ENCODE results near the gene SYT7.

Gene SYT7

DNA sequence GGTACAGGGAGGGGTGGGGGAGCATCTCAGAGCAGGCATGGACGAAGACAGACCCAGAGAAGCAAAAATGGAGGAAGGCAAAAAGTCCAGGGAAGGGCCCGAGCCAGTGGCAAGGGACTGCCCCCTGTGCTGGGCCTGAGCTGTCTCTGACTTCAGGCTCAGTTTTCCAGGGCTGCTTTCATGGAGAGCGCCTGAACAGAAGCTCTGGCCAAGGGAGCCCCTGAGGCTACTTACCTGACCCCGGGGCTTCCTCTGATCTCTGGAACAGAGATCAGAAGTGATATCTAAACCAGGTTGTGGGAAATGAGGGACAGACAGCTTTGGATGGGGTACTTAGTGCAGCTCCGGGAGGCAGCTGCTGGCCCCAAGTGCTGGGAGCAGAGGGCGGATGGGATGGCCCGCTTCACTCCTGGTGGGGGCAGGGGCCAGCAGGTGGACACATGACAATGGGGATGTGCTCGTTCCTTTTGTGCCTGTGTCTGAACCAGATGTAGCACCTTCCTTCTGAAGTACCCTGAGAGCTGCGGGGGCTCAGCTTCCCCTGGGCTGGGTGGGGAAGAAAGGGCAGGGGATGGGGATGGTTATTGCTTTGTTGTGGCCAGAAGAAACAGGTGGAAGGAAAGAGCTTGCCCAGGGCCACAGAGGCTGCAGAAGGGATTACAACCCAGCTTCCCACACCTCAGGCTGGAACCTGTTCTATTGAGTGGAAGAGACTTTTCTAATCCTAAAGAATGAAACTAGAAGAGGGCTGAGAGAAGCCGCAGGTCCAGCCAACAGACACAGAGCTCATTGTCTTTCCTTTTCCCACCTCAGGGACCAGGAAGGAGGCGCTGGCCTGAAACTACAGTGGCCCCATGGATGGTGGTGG is 66.6 kb downstream of the SYT7 start:
- no peak overlapping the region for H3K9ac ChIP-seq (ENCODE audit: low read depth, low read length)
- no peaks in the 10 kb centered on the region for H3K36me3 ChIP-seq (ENCODE audit: control insufficient read depth, insufficient read depth, low read length)
- H3K4me3 ChIP-seq (ENCODE audit: low read depth, low read length): no peak overlapping the region
- H3K4me1 ChIP-seq (ENCODE audit: control insufficient read depth, insufficient read depth, low read length): peaks cover 3% of the 10 kb centered on the region
- no peaks in the 10 kb centered on the region for H3K9me3 ChIP-seq (ENCODE audit: control insufficient read depth, insufficient read depth, low read length)
- H3K27me3 ChIP-seq (ENCODE audit: control insufficient read depth, insufficient read depth, low read length): peaks cover 21% of the 10 kb centered on the region

DNA sequence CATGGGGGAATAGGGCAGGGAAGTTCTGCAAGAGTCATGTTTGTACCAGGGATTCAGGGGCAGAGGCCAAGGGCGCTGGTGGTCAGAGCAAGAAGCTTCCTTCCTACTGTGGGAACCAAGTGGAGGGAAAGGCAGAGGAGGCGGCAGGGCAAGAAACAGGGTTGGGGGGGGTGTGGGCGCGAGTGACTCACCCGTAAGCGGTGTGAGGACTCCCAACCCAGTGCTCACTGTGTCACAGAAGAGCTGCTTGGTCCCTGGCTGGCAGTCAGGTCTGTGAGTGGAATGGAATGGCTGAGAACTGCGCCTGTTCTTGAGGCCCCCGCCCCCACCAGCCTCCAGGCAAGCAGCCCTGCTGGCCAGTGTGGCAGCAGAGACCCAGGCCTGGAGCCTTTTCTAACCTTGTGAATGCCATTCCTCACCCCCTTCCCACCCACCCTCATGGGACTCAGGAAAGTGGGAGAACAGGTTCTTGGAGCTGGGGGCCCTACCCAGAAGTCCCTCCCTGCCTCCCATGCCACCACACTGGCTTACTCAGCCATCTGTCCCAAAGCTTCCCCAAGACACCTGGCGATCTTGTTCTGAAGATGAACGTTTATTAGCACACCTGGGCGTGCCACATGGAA is 67.6 kb downstream of the SYT7 start:
- Histone ChIP-seq H3K4me1 (ENCODE audit: control insufficient read depth, insufficient read depth, low read length) (peaks cover 3% of the 10 kb centered on the region), H3K9ac (ENCODE audit: low read depth, low read length) (no peak overlapping the region), H3K4me3 (ENCODE audit: low read depth, low read length) (no peak overlapping the region), H3K27me3 (ENCODE audit: control insufficient read depth, insufficient read depth, low read length) (peaks cover 23% of the 10 kb centered on the region), H3K9me3 (ENCODE audit: control insufficient read depth, insufficient read depth, low read length) (no peaks in the 10 kb centered on the region), H3K36me3 (ENCODE audit: control insufficient read depth, insufficient read depth, low read length) (no peaks in the 10 kb centered on the region)

- Histone ChIP-seq H3K9me3 (ENCODE audit: control insufficient read depth, insufficient read depth, low read length) (no peaks in the 10 kb centered on the region), H3K4me1 (ENCODE audit: control insufficient read depth, insufficient read depth, low read length) (peaks cover 9% of the 10 kb centered on the region), H3K36me3 (ENCODE audit: control insufficient read depth, insufficient read depth, low read length) (no peaks in the 10 kb centered on the region), H3K4me3 (ENCODE audit: low read depth, low read length) (no peak overlapping the region), H3K9ac (ENCODE audit: low read depth, low read length) (no peak overlapping the region), H3K27me3 (ENCODE audit: control insufficient read depth, insufficient read depth, low read length) (peaks cover 30% of the 10 kb centered on the region)
Measured at GRCh38 chr11:61512435-61512834, 68.4 kb downstream of the SYT7 start.

- no peak overlapping the region for H3K4me3 ChIP-seq (ENCODE audit: low read depth, low read length)
- peaks cover 40% of the 10 kb centered on the region for H3K27me3 ChIP-seq (ENCODE audit: control insufficient read depth, insufficient read depth, low read length)
- no peaks in the 10 kb centered on the region for H3K9me3 ChIP-seq (ENCODE audit: control insufficient read depth, insufficient read depth, low read length)
- H3K4me1 ChIP-seq (ENCODE audit: control insufficient read depth, insufficient read depth, low read length): peaks cover 10% of the 10 kb centered on the region
- H3K9ac ChIP-seq (ENCODE audit: low read depth, low read length): no peak overlapping the region
- H3K36me3 ChIP-seq (ENCODE audit: control insufficient read depth, insufficient read depth, low read length): no peaks in the 10 kb centered on the region
Measured at GRCh38 chr11:61511383-61511782, 69.5 kb downstream of the SYT7 start.

- Histone ChIP-seq H3K27me3 (ENCODE audit: control insufficient read depth, insufficient read depth, low read length) (peaks cover 45% of the 10 kb centered on the region), H3K36me3 (ENCODE audit: control insufficient read depth, insufficient read depth, low read length) (no peaks in the 10 kb centered on the region), H3K4me3 (ENCODE audit: low read depth, low read length) (no peak overlapping the region), H3K9me3 (ENCODE audit: control insufficient read depth, insufficient read depth, low read length) (no peaks in the 10 kb centered on the region), H3K9ac (ENCODE audit: low read depth, low read length) (no peak overlapping the region), H3K4me1 (ENCODE audit: control insufficient read depth, insufficient read depth, low read length) (peaks cover 10% of the 10 kb centered on the region)
Measured at GRCh38 chr11:61510974-61511373, 69.9 kb downstream of the SYT7 start.

- peaks cover 47% of the 10 kb centered on the region for H3K27me3 ChIP-seq (ENCODE audit: control insufficient read depth, insufficient read depth, low read length)
- no peak overlapping the region for H3K9ac ChIP-seq (ENCODE audit: low read depth, low read length)
- no peaks in the 10 kb centered on the region for H3K36me3 ChIP-seq (ENCODE audit: control insufficient read depth, insufficient read depth, low read length)
- peak overlapping the region; percentile 49 for H3K4me3 ChIP-seq (ENCODE audit: low read depth, low read length)
- no peaks in the 10 kb centered on the region for H3K9me3 ChIP-seq (ENCODE audit: control insufficient read depth, insufficient read depth, low read length)
- H3K4me1 ChIP-seq (ENCODE audit: control insufficient read depth, insufficient read depth, low read length): peaks cover 10% of the 10 kb centered on the region
Measured at GRCh38 chr11:61510166-61510919, 70.5 kb downstream of the SYT7 start.

GRCh38 chr11:61509043-61510029 is 71.5 kb downstream of the SYT7 start:
- Histone ChIP-seq H3K36me3 (ENCODE audit: control insufficient read depth, insufficient read depth, low read length) (no peaks in the 10 kb centered on the region), H3K4me3 (ENCODE audit: low read depth, low read length) (peak overlapping the region; percentile 49), H3K9me3 (ENCODE audit: control insufficient read depth, insufficient read depth, low read length) (no peaks in the 10 kb centered on the region), H3K4me1 (ENCODE audit: control insufficient read depth, insufficient read depth, low read length) (peaks cover 10% of the 10 kb centered on the region), H3K27me3 (ENCODE audit: control insufficient read depth, insufficient read depth, low read length) (peaks cover 52% of the 10 kb centered on the region), H3K9ac (ENCODE audit: low read depth, low read length) (no peak overlapping the region)

DNA sequence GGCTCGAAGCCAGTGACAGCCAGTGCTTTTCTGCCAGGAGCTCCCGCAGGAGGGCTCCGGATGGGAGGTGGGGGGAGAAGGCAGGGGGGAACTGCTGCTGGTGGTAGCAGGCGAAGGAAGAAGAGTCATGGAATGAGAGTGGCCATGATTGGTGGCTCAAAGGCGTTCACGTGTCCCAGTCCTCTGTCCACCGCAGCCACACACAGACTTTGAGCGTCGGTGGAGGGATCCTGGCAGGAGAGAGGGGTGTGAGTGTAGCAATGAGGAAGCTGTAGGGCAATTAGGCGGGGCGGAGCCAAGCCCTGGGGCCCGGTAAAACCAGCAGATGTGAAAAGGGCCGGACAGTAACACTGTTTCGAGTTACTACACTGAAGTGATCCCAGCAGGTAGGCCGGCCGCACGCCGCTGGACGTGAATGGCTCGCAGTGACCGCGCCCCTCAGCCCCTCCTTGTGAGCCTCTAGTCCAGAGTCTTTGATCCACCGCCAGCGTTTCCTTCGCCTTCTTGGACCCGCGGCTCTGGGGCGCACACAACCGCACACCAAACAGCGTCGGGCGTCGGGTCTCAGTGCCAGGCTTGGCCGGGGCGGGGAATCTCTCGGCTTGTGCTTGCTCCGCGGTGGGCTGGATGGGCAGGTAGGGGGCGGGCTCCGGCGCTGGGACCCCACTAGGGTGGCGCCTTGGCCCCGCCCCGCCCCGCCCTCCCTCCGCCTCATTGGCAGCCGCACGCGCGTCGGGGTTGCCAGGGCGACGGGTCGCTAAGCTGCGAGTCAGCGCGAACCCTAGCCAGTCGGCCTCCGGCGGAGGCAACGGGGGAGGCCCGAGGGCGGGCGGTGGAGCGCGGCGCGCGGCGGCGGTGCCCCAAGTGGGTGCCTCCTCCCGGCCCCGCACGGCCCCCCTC is 72.7 kb downstream of the SYT7 start, which contains the start of gene LRRC10B:
Gene LRRC10B, plus strand, starts transcription at position 788 of the 900 bp plus-strand sequence. CDS start 250 bp downstream, outside the sequence.
- H3K4me1 ChIP-seq (ENCODE audit: control insufficient read depth, insufficient read depth, low read length): peaks cover 11% of the 10 kb centered on the region
- H3K9ac ChIP-seq (ENCODE audit: low read depth, low read length): no peak within 1 kb of the TSS
- no peaks in the 10 kb centered on the region for H3K36me3 ChIP-seq (ENCODE audit: control insufficient read depth, insufficient read depth, low read length)
- peak within 1 kb of the TSS; percentile 60 for H3K4me3 ChIP-seq (ENCODE audit: low read depth, low read length)
- H3K27me3 ChIP-seq (ENCODE audit: control insufficient read depth, insufficient read depth, low read length): peaks cover 52% of the 10 kb centered on the region
- H3K9me3 ChIP-seq (ENCODE audit: control insufficient read depth, insufficient read depth, low read length): no peaks in the 10 kb centered on the region

- Histone ChIP-seq H3K4me3 (ENCODE audit: low read depth, low read length) (peak overlapping the region; percentile 60), H3K27me3 (ENCODE audit: control insufficient read depth, insufficient read depth, low read length) (peaks cover 52% of the 10 kb centered on the region)
Measured at GRCh38 chr11:61507012-61507768, 73.7 kb downstream of the SYT7 start.

More at GRCh38 chr11:61507012-61507768, 73.7 kb downstream of the SYT7 start:
- Histone ChIP-seq H3K9me3 (ENCODE audit: control insufficient read depth, insufficient read depth, low read length) (no peaks in the 10 kb centered on the region), H3K4me1 (ENCODE audit: control insufficient read depth, insufficient read depth, low read length) (peaks cover 14% of the 10 kb centered on the region), H3K36me3 (ENCODE audit: control insufficient read depth, insufficient read depth, low read length) (no peaks in the 10 kb centered on the region), H3K9ac (ENCODE audit: low read depth, low read length) (no peak overlapping the region)

All from iPS-15b (cell line).